ENCODE data around the gene FOXK1. TPM values are rescaled to one million over a fixed set of nuclear protein-coding genes. Genes with fewer than 3 reads are reported as not detected.

The FOXK1 gene
- total RNA-seq, 1 experiment from 2014 or later = 50.8 TPM

GRCh38 chr7:4655311-4655710 lies 26.8 kb upstream of the FOXK1 start:
- Mint-ChIP-seq H3K27ac (ENCODE audit: unreplicated experiment) (no peak overlapping the region), H3K4me1 (ENCODE audit: low read depth, unreplicated experiment) (no peaks in the 10 kb centered on the region), H3K36me3 (ENCODE audit: insufficient read depth, unreplicated experiment) (peaks cover 6% of the 10 kb centered on the region), H3K9me3 (ENCODE audit: unreplicated experiment) (peaks cover 11% of the 10 kb centered on the region), H3K27me3 (ENCODE audit: insufficient read depth, unreplicated experiment) (no peaks in the 10 kb centered on the region), H3K4me3 (ENCODE audit: unreplicated experiment) (no peak overlapping the region)
- no peak for DNase-seq
- intact Hi-C loops (cut with micrococcal nuclease; ENCODE audit: unreplicated experiment) = no loop called here
- H3K4me3 ChIP-seq (ENCODE audit: low read depth, low read length) = no peak overlapping the region
- H3K4me1 ChIP-seq = peaks cover 14% of the 10 kb centered on the region
- TF ChIP-seq, protein P1, sequence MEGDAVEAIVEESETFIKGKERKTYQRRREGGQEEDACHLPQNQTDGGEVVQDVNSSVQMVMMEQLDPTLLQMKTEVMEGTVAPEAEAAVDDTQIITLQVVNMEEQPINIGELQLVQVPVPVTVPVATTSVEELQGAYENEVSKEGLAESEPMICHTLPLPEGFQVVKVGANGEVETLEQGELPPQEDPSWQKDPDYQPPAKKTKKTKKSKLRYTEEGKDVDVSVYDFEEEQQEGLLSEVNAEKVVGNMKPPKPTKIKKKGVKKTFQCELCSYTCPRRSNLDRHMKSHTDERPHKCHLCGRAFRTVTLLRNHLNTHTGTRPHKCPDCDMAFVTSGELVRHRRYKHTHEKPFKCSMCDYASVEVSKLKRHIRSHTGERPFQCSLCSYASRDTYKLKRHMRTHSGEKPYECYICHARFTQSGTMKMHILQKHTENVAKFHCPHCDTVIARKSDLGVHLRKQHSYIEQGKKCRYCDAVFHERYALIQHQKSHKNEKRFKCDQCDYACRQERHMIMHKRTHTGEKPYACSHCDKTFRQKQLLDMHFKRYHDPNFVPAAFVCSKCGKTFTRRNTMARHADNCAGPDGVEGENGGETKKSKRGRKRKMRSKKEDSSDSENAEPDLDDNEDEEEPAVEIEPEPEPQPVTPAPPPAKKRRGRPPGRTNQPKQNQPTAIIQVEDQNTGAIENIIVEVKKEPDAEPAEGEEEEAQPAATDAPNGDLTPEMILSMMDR (IDR thresholded peaks at IDR 0.05; ENCODE audit: insufficient read depth in 1 of 2, low read depth in 1 of 2, low read length in 1 of 2, severe bottlenecking in 1 of 2, unreplicated experiment in 1 of 2) = no peak
- H3K27me3 ChIP-seq (replicated peaks; ENCODE audit: control insufficient read depth, insufficient read depth, low read length) = no peaks in the 10 kb centered on the region
- ChIA-PET POLR2A (no interaction called here), CTCF (no interaction called here)
- BruUV-seq (replicated peaks) = no TSS peak
- no peaks in the 10 kb centered on the region for H3K36me3 ChIP-seq (ENCODE audit: control insufficient read depth, insufficient read depth, low read length)
- peaks cover 9% of the 10 kb centered on the region; the same call in 1 of the 2 replicates for H3K9me3 ChIP-seq

DNA sequence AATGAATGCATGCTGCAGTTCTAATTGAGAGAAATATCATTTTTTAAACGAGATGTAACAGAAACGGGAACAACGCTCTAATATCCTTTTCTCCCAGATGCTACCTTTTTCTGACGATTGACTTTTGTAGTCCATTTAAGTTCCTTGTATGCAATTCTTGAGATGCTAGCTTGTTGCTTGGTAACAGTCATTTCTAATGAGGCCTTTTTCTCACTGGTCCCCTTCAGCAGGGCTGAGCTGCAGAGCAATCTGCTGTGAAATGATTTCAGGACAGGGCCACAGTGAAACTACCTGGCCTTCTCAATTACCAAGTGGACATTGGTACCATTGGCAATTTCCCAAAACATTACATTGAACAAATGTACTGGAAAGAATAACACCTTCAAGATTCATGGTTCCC lies 26.2 kb upstream of the FOXK1 start:
- TF ChIP-seq, protein P1 (IDR thresholded peaks at IDR 0.05; ENCODE audit: insufficient read depth in 1 of 2, low read depth in 1 of 2, low read length in 1 of 2, severe bottlenecking in 1 of 2, unreplicated experiment in 1 of 2) = no peak
- H3K27ac Mint-ChIP-seq (ENCODE audit: unreplicated experiment) = no peak overlapping the region
- Histone ChIP-seq H3K9me3 (peaks cover 9% of the 10 kb centered on the region; the same call in 1 of the 2 replicates), H3K4me3 (ENCODE audit: low read depth, low read length) (no peak overlapping the region), H3K36me3 (ENCODE audit: control insufficient read depth, insufficient read depth, low read length) (no peaks in the 10 kb centered on the region), H3K4me1 (peaks cover 9% of the 10 kb centered on the region), H3K27me3 (replicated peaks; ENCODE audit: control insufficient read depth, insufficient read depth, low read length) (no peaks in the 10 kb centered on the region)
- H3K4me3 Mint-ChIP-seq (ENCODE audit: unreplicated experiment) = no peak overlapping the region
- H3K36me3 Mint-ChIP-seq (ENCODE audit: insufficient read depth, unreplicated experiment) = peaks cover 5% of the 10 kb centered on the region
- intact Hi-C loops (cut with micrococcal nuclease; ENCODE audit: unreplicated experiment) = no loop called here
- BruUV-seq (replicated peaks) = no TSS peak
- POLR2A ChIA-PET = no interaction called here
- CTCF ChIA-PET = no interaction called here
- H3K27me3 Mint-ChIP-seq (ENCODE audit: insufficient read depth, unreplicated experiment) = no peaks in the 10 kb centered on the region
- peaks cover 16% of the 10 kb centered on the region for H3K9me3 Mint-ChIP-seq (ENCODE audit: unreplicated experiment)
- no peaks in the 10 kb centered on the region for H3K4me1 Mint-ChIP-seq (ENCODE audit: low read depth, unreplicated experiment)
- no peak for DNase-seq

DNA sequence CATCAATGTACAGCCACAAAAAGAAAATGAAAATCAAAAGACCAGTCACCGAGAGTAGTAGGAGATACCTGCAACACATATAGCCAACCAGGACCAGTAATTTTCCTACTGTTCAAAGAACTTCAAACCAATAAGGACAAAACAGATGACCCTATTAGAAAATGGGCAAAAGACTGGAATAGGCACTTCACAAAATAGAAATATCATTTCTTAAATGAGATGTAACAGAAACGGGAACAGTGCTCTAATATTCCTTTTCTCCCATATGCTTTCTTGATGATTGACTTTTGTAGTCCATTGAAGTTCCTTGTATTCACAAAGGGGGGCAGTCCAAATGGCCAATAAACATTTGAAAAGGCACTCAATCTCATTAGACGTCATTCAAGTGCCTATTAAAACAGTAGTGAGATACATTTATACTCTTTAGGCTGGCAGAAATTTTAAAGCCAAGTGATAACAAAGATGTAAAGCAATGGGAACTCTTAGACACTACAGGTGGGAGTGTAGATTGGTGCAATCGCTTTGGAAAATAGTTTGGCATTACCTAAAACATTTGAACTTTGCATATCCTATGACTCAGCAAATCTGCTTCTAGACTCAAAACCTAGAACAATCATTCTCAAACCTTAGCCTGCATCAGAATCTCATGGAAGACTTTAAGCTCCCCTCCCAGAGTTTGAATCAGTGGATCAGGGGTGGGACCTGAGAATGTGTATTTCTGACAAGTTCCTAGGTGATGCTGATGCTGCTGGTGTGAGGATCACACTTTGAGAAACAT lies 24.3 kb upstream of the FOXK1 start:
- no peak overlapping the region for H3K4me3 Mint-ChIP-seq (ENCODE audit: unreplicated experiment)
- ChIA-PET CTCF (no interaction called here), POLR2A (no interaction called here)
- peaks cover 9% of the 10 kb centered on the region; the same call in 1 of the 2 replicates for H3K9me3 ChIP-seq
- H3K9me3 Mint-ChIP-seq (ENCODE audit: unreplicated experiment) = peaks cover 16% of the 10 kb centered on the region
- H3K27ac Mint-ChIP-seq (ENCODE audit: unreplicated experiment) = no peak overlapping the region
- no peaks in the 10 kb centered on the region for H3K36me3 ChIP-seq (ENCODE audit: control insufficient read depth, insufficient read depth, low read length)
- no peak overlapping the region for H3K4me3 ChIP-seq (ENCODE audit: low read depth, low read length)
- DNase-seq = no peak
- H3K4me1 ChIP-seq = no peaks in the 10 kb centered on the region
- intact Hi-C loops (cut with micrococcal nuclease; ENCODE audit: unreplicated experiment) = no loop called here
- H3K36me3 Mint-ChIP-seq (ENCODE audit: insufficient read depth, unreplicated experiment) = no peaks in the 10 kb centered on the region
- TF ChIP-seq, protein P1 (IDR thresholded peaks at IDR 0.05; ENCODE audit: insufficient read depth in 1 of 2, low read depth in 1 of 2, low read length in 1 of 2, severe bottlenecking in 1 of 2, unreplicated experiment in 1 of 2) = no peak
- no TSS peak for BruUV-seq (replicated peaks)
- no peaks in the 10 kb centered on the region for H3K27me3 ChIP-seq (replicated peaks; ENCODE audit: control insufficient read depth, insufficient read depth, low read length)
- no peaks in the 10 kb centered on the region for H3K4me1 Mint-ChIP-seq (ENCODE audit: low read depth, unreplicated experiment)
- H3K27me3 Mint-ChIP-seq (ENCODE audit: insufficient read depth, unreplicated experiment) = no peaks in the 10 kb centered on the region

Measured in Caco-2 (cell line).